IPS DF 6.9 (cell line): ENCODE results near the gene PSMA7.

ENCODE experiments used
- DNase-seq: peaks from one replicate; pipeline ENCODE4 v3.0.0-alpha.2; 2013; ENCODE audit warnings: low read depth, low spot score
- H3K27ac ChIP-seq: one replicate; pipeline ENCODE4 v1.5.1; 2013; ENCODE audit warnings: low read length, control low read depth
- H3K27me3 ChIP-seq: 2 replicates; pipeline ENCODE4 v1.6.1; 2013; ENCODE audit warnings: mild to moderate bottlenecking, low read length; ENCODE audit not compliant: control insufficient read depth, insufficient read depth
- H3K36me3 ChIP-seq: 2 replicates; pipeline ENCODE4 v1.6.1; 2013; ENCODE audit warnings: low read length; ENCODE audit not compliant: control insufficient read depth, insufficient read depth
- H3K4me1 ChIP-seq: 2 replicates; pipeline ENCODE4 v1.6.1; 2013; ENCODE audit warnings: low read length; ENCODE audit not compliant: control insufficient read depth, insufficient read depth
- H3K4me3 ChIP-seq: 2 replicates; pipeline ENCODE4 v1.5.1; 2013; ENCODE audit warnings: mild to moderate bottlenecking, low read length
- H3K9me3 ChIP-seq: 2 replicates; pipeline ENCODE4 v1.6.1; 2013; ENCODE audit warnings: low read length, inconsistent platforms; ENCODE audit not compliant: control insufficient read depth, insufficient read depth
- WGBS: extraction: QIAGEN DNeasy Blood & Tissue Kit; methylation state at CpG from one replicate; pipeline ENCODE4 v1.1.7; 2013; ENCODE audit warnings: mixed read lengths, missing lambda C conversion rate; ENCODE audit not compliant: insufficient read length, insufficient coverage; 5-methylcytosine and 5-hydroxymethylcytosine counted together

The PSMA7 gene

GRCh38 chr20:62145688-62146018 is 2.5 kb upstream of the PSMA7 start:
- Histone ChIP-seq H3K4me3 (no peak overlapping the region), H3K27ac (no peak overlapping the region), H3K36me3 (no peaks in the 10 kb centered on the region), H3K4me1 (peaks cover 7% of the 10 kb centered on the region), H3K27me3 (no peaks in the 10 kb centered on the region), H3K9me3 (no peaks in the 10 kb centered on the region)
- no peak for DNase-seq
- whole genome bisulfite sequencing, result no CpG with 5 or more reads among the region's 7 CpGs

GRCh38 chr20:62143957-62144825 is 997 bp upstream of the PSMA7 start:
- Histone ChIP-seq H3K4me3 (peak overlapping the region; percentile 96), H3K27ac (no peak overlapping the region), H3K4me1 (peaks cover 5% of the 10 kb centered on the region; the same call in 1 of the 2 replicates), H3K9me3 (no peaks in the 10 kb centered on the region), H3K36me3 (peaks cover 7% of the 10 kb centered on the region), H3K27me3 (no peaks in the 10 kb centered on the region)
- no peak for DNase-seq
- no CpG with 5 or more reads among the region's 104 CpGs for WGBS

GRCh38 chr20:62142252-62143080 is 728 bp downstream of the PSMA7 start:
- Histone ChIP-seq H3K4me3 (peak overlapping the region; percentile 96), H3K27me3 (no peaks in the 10 kb centered on the region), H3K4me1 (0 out of 2 replicates have a peak, but pooled peaks cover 1% of the 10 kb centered on the region), H3K9me3 (no peaks in the 10 kb centered on the region), H3K27ac (no peak overlapping the region), H3K36me3 (peaks cover 16% of the 10 kb centered on the region)
- WGBS, result no CpG with 5 or more reads among the region's 71 CpGs
- DNase-seq, result no peak

GRCh38 chr20:62141397-62142251 is 1.6 kb downstream of the PSMA7 start:
- Histone ChIP-seq H3K27ac (no peak overlapping the region), H3K4me3 (peak overlapping the region; percentile 96; the same call in 1 of the 2 replicates), H3K4me1 (0 out of 2 replicates have a peak, but pooled peaks cover 1% of the 10 kb centered on the region), H3K27me3 (no peaks in the 10 kb centered on the region), H3K9me3 (no peaks in the 10 kb centered on the region), H3K36me3 (peaks cover 22% of the 10 kb centered on the region)
- WGBS, result no CpG with 5 or more reads among the region's 14 CpGs
- DNase-seq, result no peak

GRCh38 chr20:62141043-62141396 is 2.2 kb downstream of the PSMA7 start:
- no peak overlapping the region for H3K4me3 ChIP-seq
- peaks cover 22% of the 10 kb centered on the region for H3K36me3 ChIP-seq

GRCh38 chr20:62139636-62140035 is 3.6 kb downstream of the PSMA7 start:
- Histone ChIP-seq H3K36me3 (peaks cover 34% of the 10 kb centered on the region), H3K4me3 (no peak overlapping the region), H3K9me3 (no peaks in the 10 kb centered on the region), H3K4me1 (no peaks in the 10 kb centered on the region), H3K27ac (no peak overlapping the region), H3K27me3 (no peaks in the 10 kb centered on the region)
- DNase-seq, result no peak
- WGBS, result no CpG with 5 or more reads among the region's 13 CpGs

More at GRCh38 chr20:62141043-62141396, 2.2 kb downstream of the PSMA7 start:
- no peak for DNase-seq
- Histone ChIP-seq H3K9me3 (no peaks in the 10 kb centered on the region), H3K27ac (no peak overlapping the region), H3K27me3 (no peaks in the 10 kb centered on the region), H3K4me1 (no peaks in the 10 kb centered on the region)
- WGBS, result no CpG with 5 or more reads among the region's 7 CpGs

GRCh38 chr20:62138912-62139311 is 4.3 kb downstream of the PSMA7 start:
- WGBS, result no CpG with 5 or more reads among the region's 10 CpGs
- Histone ChIP-seq H3K4me3 (no peak overlapping the region), H3K27ac (no peak overlapping the region), H3K36me3 (peaks cover 41% of the 10 kb centered on the region), H3K27me3 (no peaks in the 10 kb centered on the region), H3K4me1 (no peaks in the 10 kb centered on the region), H3K9me3 (no peaks in the 10 kb centered on the region)
- no peak for DNase-seq

- Histone ChIP-seq H3K4me1 (no peaks in the 10 kb centered on the region), H3K4me3 (no peak overlapping the region), H3K36me3 (peaks cover 46% of the 10 kb centered on the region), H3K27me3 (no peaks in the 10 kb centered on the region), H3K27ac (no peak overlapping the region), H3K9me3 (no peaks in the 10 kb centered on the region)
- WGBS, result no CpG with 5 or more reads among the region's 11 CpGs
- no peak for DNase-seq
Observed at GRCh38 chr20:62138204-62138543, 5.0 kb downstream of the PSMA7 start.

GRCh38 chr20:62137478-62138203 is 5.6 kb downstream of the PSMA7 start:
- peaks cover 51% of the 10 kb centered on the region for H3K36me3 ChIP-seq
- DNase-seq, result no peak
- H3K9me3 ChIP-seq, result no peaks in the 10 kb centered on the region
- no CpG with 5 or more reads among the region's 8 CpGs for WGBS
- no peak overlapping the region for H3K27ac ChIP-seq
- H3K4me1 ChIP-seq, result no peaks in the 10 kb centered on the region
- no peak overlapping the region for H3K4me3 ChIP-seq
- no peaks in the 10 kb centered on the region for H3K27me3 ChIP-seq

- Histone ChIP-seq H3K27me3 (no peaks in the 10 kb centered on the region), H3K4me3 (no peak overlapping the region), H3K36me3 (peaks cover 56% of the 10 kb centered on the region), H3K4me1 (no peaks in the 10 kb centered on the region), H3K9me3 (no peaks in the 10 kb centered on the region), H3K27ac (no peak overlapping the region)
- no peak for DNase-seq
- no CpG with 5 or more reads among the region's 6 CpGs for WGBS
Observed at GRCh38 chr20:62137092-62137384, 6.2 kb downstream of the PSMA7 start.
